Caki2 (cell line): ENCODE measurements around the gene OR52J3. TPM values are rescaled to one million over a fixed set of nuclear protein-coding genes. Genes with fewer than 3 reads are reported as not detected.

Experiments
- DNase-seq: peaks from one replicate; pipeline ENCODE4 v3.0.0-alpha.2; 2015; ENCODE audit warnings: low read depth
- in situ Hi-C: cut with HindIII; loops from 2 replicates; pipeline ENCODE4 v1.10.0; 2016; ENCODE audit warnings: low sequenced_read_pairs, low pct_unique_long_range_greater_than_20kb, mixed read lengths
- total RNA-seq: library from RNA; depleted of rRNA; stranded (reverse); fragments of >200 nt; shearing (Covaris generic); gene quantifications from 2 replicates; pipeline ENCODE4 v1.2.3, GENCODE V29; 2014; ENCODE audit warnings: low replicate concordance; rRNA removed

Gene OR52J3
- total RNA-seq, 1 experiment from 2014 or later: not detected

GRCh38 chr11:5083602-5084001, 37.3 kb downstream of the OR52J3 start:
- DNase-seq: no peak

DNA sequence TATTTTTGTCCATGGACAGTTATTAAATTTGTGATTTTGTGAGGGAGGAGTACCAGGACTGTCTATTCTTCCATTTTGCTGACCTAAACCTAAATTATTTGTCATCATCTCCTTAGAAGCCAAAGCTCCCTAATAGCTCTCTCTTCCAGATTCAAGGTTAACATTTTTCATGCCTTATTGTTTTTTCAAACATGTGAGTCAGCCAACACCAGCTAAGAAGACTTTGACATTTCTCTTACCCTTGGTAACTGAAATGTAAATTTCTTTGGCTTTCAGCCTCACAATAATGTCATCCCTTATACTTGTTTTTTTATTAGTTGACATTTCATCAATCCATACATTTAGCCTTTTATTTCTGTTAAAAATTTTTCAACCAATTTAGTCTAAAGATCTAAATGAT, 42.2 kb downstream of the OR52J3 start:
- in situ Hi-C loops: no loop called here
- DNase-seq: no peak

More at GRCh38 chr11:5083602-5084001, 37.3 kb downstream of the OR52J3 start:
- in situ Hi-C loops: no loop called here

DNA sequence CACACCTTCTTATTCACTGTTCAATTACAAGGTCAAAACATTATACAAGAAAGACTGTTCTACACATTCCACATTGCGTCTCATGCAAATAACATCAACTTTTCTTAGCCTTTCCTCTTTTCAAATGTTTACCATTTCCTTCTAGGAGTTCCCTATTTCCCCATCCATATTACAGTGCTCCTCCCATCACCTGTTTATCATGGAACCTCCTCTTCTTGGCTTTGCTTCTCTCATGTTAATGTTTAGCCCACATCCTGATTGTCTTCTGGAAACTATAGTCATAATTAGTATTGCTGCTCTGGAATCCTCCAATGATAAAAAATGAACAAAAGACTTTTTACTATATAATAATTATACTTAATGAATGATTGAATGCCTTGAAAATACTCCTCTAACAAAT, 44.3 kb downstream of the OR52J3 start:
- in situ Hi-C loops: no loop called here
- DNase-seq: no peak

DNA sequence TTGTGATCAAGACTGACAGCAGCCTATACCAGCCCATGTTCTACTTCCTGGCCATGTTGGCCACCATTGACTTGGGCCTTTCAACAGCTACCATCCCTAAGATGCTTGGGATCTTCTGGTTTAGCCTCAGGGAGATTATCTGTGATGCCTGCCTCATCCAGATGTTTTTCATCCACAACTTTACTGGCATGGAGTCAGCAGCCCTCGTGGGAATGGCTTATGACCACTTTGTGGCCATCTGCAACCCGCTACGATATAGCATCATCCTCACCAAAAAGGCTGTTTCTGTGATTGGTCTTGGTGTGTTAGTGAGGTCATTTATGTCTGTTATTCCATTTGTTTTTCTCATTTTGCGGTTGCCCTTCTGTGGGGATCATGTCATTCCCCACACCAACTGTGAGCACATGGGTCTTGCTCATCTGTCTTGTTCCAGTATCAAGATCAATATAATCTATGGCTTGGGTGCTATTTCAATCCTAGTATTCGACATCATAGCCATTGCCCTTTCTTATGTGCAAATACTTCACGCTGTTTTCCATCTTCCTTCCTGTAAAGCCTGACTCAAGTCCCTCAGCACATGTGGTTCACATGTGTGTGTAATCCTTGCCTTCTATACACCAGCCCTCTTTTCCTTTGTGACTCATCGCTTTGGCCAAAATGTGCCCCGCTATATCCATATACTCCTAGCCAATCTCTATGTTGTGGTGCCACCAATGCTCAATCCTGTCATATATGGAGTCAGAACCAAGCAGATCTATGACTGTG, 46.7 kb downstream of the OR52J3 start:
- in situ Hi-C loops: no loop called here
- DNase-seq: no peak

DNA sequence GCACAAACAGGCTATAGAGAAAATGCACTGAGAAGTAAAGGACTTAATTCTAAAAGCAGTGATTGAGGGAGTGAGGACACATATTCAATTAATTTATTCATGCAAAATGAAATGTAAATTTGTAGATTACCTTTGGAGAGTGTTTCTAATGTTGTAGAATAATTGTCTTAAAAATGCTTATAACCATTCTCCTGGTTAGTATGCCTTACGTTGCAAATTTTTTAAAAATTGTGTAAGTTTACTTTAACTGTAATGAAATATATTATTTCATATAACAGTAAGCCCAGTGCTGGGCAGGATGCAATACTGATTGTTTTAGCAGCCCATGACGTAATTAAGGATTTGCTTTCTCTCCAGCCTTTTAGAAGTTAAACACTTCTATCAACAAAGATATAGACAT, 49.7 kb downstream of the OR52J3 start:
- in situ Hi-C loops: no loop called here
- no peak for DNase-seq

Other genes with a start within 250 kb of the OR52J3 start
- gene OR52R1, start 242.1 kb upstream of the OR52J3 start, total RNA-seq: not detected in 2 replicates
- gene OR51F2, start 225.2 kb upstream of the OR52J3 start, total RNA-seq: not detected in 2 replicates
- not detected in 2 replicates for gene OR51S1, start 197.3 kb upstream of the OR52J3 start, total RNA-seq
- not detected in 2 replicates for gene OR51T1, start 164.6 kb upstream of the OR52J3 start, total RNA-seq
- gene OR51A7, start 142.7 kb upstream of the OR52J3 start, total RNA-seq: not detected in 2 replicates
- not detected in 2 replicates for gene OR51G2, start 127.2 kb upstream of the OR52J3 start, total RNA-seq
- gene OR51G1, start 122.2 kb upstream of the OR52J3 start, total RNA-seq: not detected in 2 replicates
- gene OR51A4, start 98.9 kb upstream of the OR52J3 start, total RNA-seq: not detected in 2 replicates
- not detected in 2 replicates for gene OR51A2, start 90.8 kb upstream of the OR52J3 start, total RNA-seq
- gene OR51L1, start 51.7 kb upstream of the OR52J3 start, total RNA-seq: not detected in 2 replicates
- not detected in 2 replicates for gene OR52E2, start 13.1 kb downstream of the OR52J3 start, total RNA-seq
- not detected in 2 replicates for gene OR52E1, start 23.0 kb downstream of the OR52J3 start, total RNA-seq
- not detected in 2 replicates for gene OR52A5, start 91.8 kb downstream of the OR52J3 start, total RNA-seq
- gene OR52A1, start 108.2 kb downstream of the OR52J3 start, total RNA-seq: not detected in 2 replicates
- not detected in 2 replicates for gene OR51V1, start 154.2 kb downstream of the OR52J3 start, total RNA-seq
- not detected in 2 replicates for gene HBB, start 180.5 kb downstream of the OR52J3 start, total RNA-seq
- gene HBD, start 188.0 kb downstream of the OR52J3 start, total RNA-seq: not detected in 2 replicates
- gene HBG1, start 203.3 kb downstream of the OR52J3 start, total RNA-seq: not detected in 2 replicates
- not detected in 2 replicates for gene HBG2, start 208.3 kb downstream of the OR52J3 start, total RNA-seq
- not detected in 2 replicates for gene HBE1, start 223.4 kb downstream of the OR52J3 start, total RNA-seq